ENCODE results near the gene CCR9.

CCR9 gene

GRCh38 chr3:45929042-45929679, 42.8 kb downstream of the CCR9 start:
- no peak overlapping the region for H3K4me3 ChIP-seq (ENCODE audit: low read depth, low read length)
- DNase-seq (ENCODE audit: low read depth), result no peak

- no peak overlapping the region for H3K4me3 ChIP-seq (ENCODE audit: low read depth, low read length)
- DNase-seq (ENCODE audit: low read depth), result no peak
These were observed 45.2 kb downstream of the CCR9 start for GRCh38 chr3:45931496-45931895.

- DNase-seq (ENCODE audit: low read depth), result no peak
These were observed 45.8 kb downstream of the CCR9 start for GRCh38 chr3:45932112-45932511.

GRCh38 chr3:45933591-45933990, 47.2 kb downstream of the CCR9 start:
- no peak overlapping the region for H3K4me3 ChIP-seq (ENCODE audit: low read depth, low read length)
- DNase-seq (ENCODE audit: low read depth), result no peak

More at GRCh38 chr3:45932112-45932511, 45.8 kb downstream of the CCR9 start:
- H3K4me3 ChIP-seq (ENCODE audit: low read depth, low read length), result no peak overlapping the region

GRCh38 chr3:45936261-45936660, 49.9 kb downstream of the CCR9 start:
- DNase-seq (ENCODE audit: low read depth), result no peak
- H3K4me3 ChIP-seq (ENCODE audit: low read depth, low read length), result no peak overlapping the region

GRCh38 chr3:45937206-45938042, 51.1 kb downstream of the CCR9 start:
- H3K4me3 ChIP-seq (ENCODE audit: low read depth, low read length), result no peak overlapping the region
- no peak for DNase-seq (ENCODE audit: low read depth)

GRCh38 chr3:45938043-45938435, 51.7 kb downstream of the CCR9 start:
- H3K4me3 ChIP-seq (ENCODE audit: low read depth, low read length), result no peak overlapping the region
- no peak for DNase-seq (ENCODE audit: low read depth)

- no peak overlapping the region for H3K4me3 ChIP-seq (ENCODE audit: low read depth, low read length)
- peak; percentile 68 for DNase-seq (ENCODE audit: low read depth)
These were observed 52.5 kb downstream of the CCR9 start for GRCh38 chr3:45938864-45939263.

GRCh38 chr3:45939341-45939771, 53.0 kb downstream of the CCR9 start:
- no peak for DNase-seq (ENCODE audit: low read depth)

GRCh38 chr3:45940004-45940780, 53.8 kb downstream of the CCR9 start:
- DNase-seq (ENCODE audit: low read depth), result no peak

More at GRCh38 chr3:45939341-45939771, 53.0 kb downstream of the CCR9 start:
- H3K4me3 ChIP-seq (ENCODE audit: low read depth, low read length), result no peak overlapping the region

GRCh38 chr3:45940781-45941365, 54.5 kb downstream of the CCR9 start:
- no peak overlapping the region for H3K4me3 ChIP-seq (ENCODE audit: low read depth, low read length)
- no peak for DNase-seq (ENCODE audit: low read depth)

More at GRCh38 chr3:45940004-45940780, 53.8 kb downstream of the CCR9 start:
- no peak overlapping the region for H3K4me3 ChIP-seq (ENCODE audit: low read depth, low read length)

GRCh38 chr3:45942051-45942825, 55.9 kb downstream of the CCR9 start:
- no peak overlapping the region for H3K4me3 ChIP-seq (ENCODE audit: low read depth, low read length)
- DNase-seq (ENCODE audit: low read depth), result no peak

- no peak within 1 kb of the TSS for H3K4me3 ChIP-seq (ENCODE audit: low read depth, low read length)
- no peak for DNase-seq (ENCODE audit: low read depth)
These were observed 57.0 kb downstream of the CCR9 start, which contains the start of gene CXCR6 for GRCh38 chr3:45943207-45943846. Gene CXCR6, plus strand, starts transcription at chr3:45943464. Its CDS starts 3,018 bp downstream, at chr3:45946482.

- no peak overlapping the region for H3K4me3 ChIP-seq (ENCODE audit: low read depth, low read length)
- no peak for DNase-seq (ENCODE audit: low read depth)
These were observed 58.7 kb downstream of the CCR9 start for GRCh38 chr3:45944830-45945620.

GRCh38 chr3:45946307-45946706, 60.0 kb downstream of the CCR9 start:
- no peak overlapping the region for H3K4me3 ChIP-seq (ENCODE audit: low read depth, low read length)
- DNase-seq (ENCODE audit: low read depth), result no peak

GRCh38 chr3:45946875-45947274, 60.5 kb downstream of the CCR9 start:
- no peak for DNase-seq (ENCODE audit: low read depth)
- H3K4me3 ChIP-seq (ENCODE audit: low read depth, low read length), result no peak overlapping the region

- DNase-seq (ENCODE audit: low read depth), result no peak
- no peak overlapping the region for H3K4me3 ChIP-seq (ENCODE audit: low read depth, low read length)
These were observed 61.0 kb downstream of the CCR9 start for GRCh38 chr3:45947361-45947760.

- no peak for DNase-seq (ENCODE audit: low read depth)
- H3K4me3 ChIP-seq (ENCODE audit: low read depth, low read length), result no peak overlapping the region
These were observed 62.0 kb downstream of the CCR9 start for GRCh38 chr3:45948311-45948781.
